ENCODE results near the gene NDC1. TPM values are rescaled to one million over a fixed set of nuclear protein-coding genes. Genes with fewer than 3 reads are reported as not detected.

The NDC1 gene
- total RNA-seq, 4 donors from 2014 or later = 6.8 to 13.3 (median 11.1) TPM

GRCh38 chr1:53755874-53756273 lies 82.2 kb downstream of the NDC1 start:
- no peak for DNase-seq (ENCODE audit: low spot score in 2 of 2)
- intact Hi-C loops (cut with DNase I; ENCODE audit: low total_unique reads) = loop anchor here (2.0 kb wide), 1 partner anchor 271 kb away; no protein-coding TSS in a partner anchor
- H3K4me3 ChIP-seq (ENCODE audit: low read depth, poor library complexity, severe bottlenecking) = no peak overlapping the region
- WGBS, 2 donors = 80 to 91% methylated on average over 5 of the region's 5 CpGs
- no peak for TF ChIP-seq POLR2A (IDR thresholded peaks at IDR 0.05)
- TF ChIP-seq, protein P1, sequence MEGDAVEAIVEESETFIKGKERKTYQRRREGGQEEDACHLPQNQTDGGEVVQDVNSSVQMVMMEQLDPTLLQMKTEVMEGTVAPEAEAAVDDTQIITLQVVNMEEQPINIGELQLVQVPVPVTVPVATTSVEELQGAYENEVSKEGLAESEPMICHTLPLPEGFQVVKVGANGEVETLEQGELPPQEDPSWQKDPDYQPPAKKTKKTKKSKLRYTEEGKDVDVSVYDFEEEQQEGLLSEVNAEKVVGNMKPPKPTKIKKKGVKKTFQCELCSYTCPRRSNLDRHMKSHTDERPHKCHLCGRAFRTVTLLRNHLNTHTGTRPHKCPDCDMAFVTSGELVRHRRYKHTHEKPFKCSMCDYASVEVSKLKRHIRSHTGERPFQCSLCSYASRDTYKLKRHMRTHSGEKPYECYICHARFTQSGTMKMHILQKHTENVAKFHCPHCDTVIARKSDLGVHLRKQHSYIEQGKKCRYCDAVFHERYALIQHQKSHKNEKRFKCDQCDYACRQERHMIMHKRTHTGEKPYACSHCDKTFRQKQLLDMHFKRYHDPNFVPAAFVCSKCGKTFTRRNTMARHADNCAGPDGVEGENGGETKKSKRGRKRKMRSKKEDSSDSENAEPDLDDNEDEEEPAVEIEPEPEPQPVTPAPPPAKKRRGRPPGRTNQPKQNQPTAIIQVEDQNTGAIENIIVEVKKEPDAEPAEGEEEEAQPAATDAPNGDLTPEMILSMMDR (IDR thresholded peaks at IDR 0.05) = no peak

GRCh38 chr1:53754484-53755312 lies 83.4 kb downstream of the NDC1 start:
- intact Hi-C loops (cut with DNase I; ENCODE audit: low total_unique reads) = loop anchor here (2.0 kb wide), 1 partner anchor 270 kb away; no protein-coding TSS in a partner anchor
- H3K4me3 ChIP-seq (ENCODE audit: low read depth, poor library complexity, severe bottlenecking) = no peak overlapping the region
- peak in 1 of 2 donors; percentile 55 for DNase-seq (ENCODE audit: low spot score in 2 of 2)
- TF ChIP-seq, protein P1 (IDR thresholded peaks at IDR 0.05) = no peak
- no peak for TF ChIP-seq POLR2A (IDR thresholded peaks at IDR 0.05)
- 43 to 48% methylated on average over 6 of the region's 6 CpGs for WGBS, 2 donors

DNA sequence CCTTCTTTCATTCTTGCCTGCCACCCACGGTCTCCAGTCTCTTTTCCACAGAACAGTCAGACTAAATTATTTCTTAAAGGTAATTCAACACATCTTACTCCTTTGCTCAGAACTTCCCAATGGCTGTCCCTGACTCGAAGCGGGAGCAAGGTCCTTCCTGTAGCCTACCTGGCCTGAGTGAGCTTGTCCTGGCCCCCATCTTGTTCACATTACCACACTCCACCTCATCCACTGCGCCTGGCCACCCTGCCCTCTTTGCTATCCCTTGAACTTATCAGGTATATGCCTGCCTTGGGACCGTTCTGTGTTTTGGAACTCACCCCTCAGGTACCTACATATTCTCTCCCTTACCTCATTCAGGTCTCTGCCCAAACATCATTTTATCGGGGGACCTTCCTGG lies 85.8 kb downstream of the NDC1 start:
- intact Hi-C loops (cut with DNase I; ENCODE audit: low total_unique reads) = no loop called here
- 92 to 97% methylated on average over 6 of the region's 6 CpGs for WGBS, 2 donors
- no peak for DNase-seq (ENCODE audit: low spot score in 2 of 2)
- TF ChIP-seq, protein P1 (IDR thresholded peaks at IDR 0.05) = no peak
- no peak for TF ChIP-seq POLR2A (IDR thresholded peaks at IDR 0.05)
- H3K4me3 ChIP-seq (ENCODE audit: low read depth, poor library complexity, severe bottlenecking) = no peak overlapping the region

- no peak overlapping the region for H3K4me3 ChIP-seq (ENCODE audit: low read depth, poor library complexity, severe bottlenecking)
- 90 to 94% methylated on average over 8 of the region's 8 CpGs for WGBS, 2 donors
- intact Hi-C loops (cut with DNase I; ENCODE audit: low total_unique reads) = no loop called here
- TF ChIP-seq, protein P1 (IDR thresholded peaks at IDR 0.05) = no peak
- TF ChIP-seq POLR2A (IDR thresholded peaks at IDR 0.05) = no peak
- no peak for DNase-seq (ENCODE audit: low spot score in 2 of 2)
Measured at GRCh38 chr1:53747841-53748240, 90.3 kb downstream of the NDC1 start.

- TF ChIP-seq POLR2A (IDR thresholded peaks at IDR 0.05) = no peak
- intact Hi-C loops (cut with DNase I; ENCODE audit: low total_unique reads) = no loop called here
- H3K4me3 ChIP-seq (ENCODE audit: low read depth, poor library complexity, severe bottlenecking) = no peak overlapping the region
- DNase-seq (ENCODE audit: low spot score in 2 of 2) = no peak
- WGBS, 2 donors = 71 to 79% methylated on average over 8 of the region's 8 CpGs
Measured at GRCh38 chr1:53740621-53741105, 97.4 kb downstream of the NDC1 start.

DNA sequence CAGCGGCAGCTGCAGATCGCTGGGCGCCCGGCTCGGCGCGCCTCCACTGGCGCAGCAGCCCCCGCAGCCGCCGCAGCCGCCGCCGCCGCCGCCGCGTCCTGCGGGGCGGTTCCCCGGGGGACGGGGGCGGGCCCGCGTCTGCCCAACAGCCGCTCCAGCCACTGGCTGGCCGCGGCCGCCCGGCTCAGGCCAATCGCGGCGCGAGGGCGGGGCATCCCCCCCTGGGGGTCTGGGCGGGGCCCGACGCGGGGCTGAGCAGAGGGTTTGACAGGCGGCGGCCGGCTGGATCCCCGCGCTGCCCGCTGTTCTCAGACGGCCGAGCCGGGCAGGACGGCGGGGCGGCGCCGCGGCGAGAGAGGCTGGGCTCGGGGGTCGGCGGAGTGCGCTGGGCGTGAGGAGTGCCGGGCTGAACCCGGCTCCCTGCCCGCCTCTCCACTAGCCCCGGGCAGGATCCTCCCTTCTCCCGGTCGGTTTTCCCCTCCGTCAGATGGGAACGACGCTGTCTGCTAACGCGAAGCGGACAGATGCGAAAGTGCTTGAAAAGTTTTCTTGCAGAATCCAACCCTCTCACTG lies 98.9 kb downstream of the NDC1 start, which contains the start of gene GLIS1:
GLIS1 (minus strand) TSS at position 56 of the 573 bp plus-strand sequence. CDS start 1,100 bp downstream, outside the sequence.
- 0 to 1% methylated on average over 14 to 27 of the region's 73 CpGs for WGBS, 2 donors

More for the DNA sequence above, 98.9 kb downstream of the NDC1 start, which contains the start of gene GLIS1:
- DNase-seq (ENCODE audit: low spot score in 2 of 2) = peak; percentile 40 to 92
- TF ChIP-seq, protein P1 (IDR thresholded peaks at IDR 0.05) = no peak
- TF ChIP-seq POLR2A (IDR thresholded peaks at IDR 0.05) = no peak
- intact Hi-C loops (cut with DNase I; ENCODE audit: low total_unique reads) = no loop called here
- peak within 1 kb of the TSS; percentile 31 for H3K4me3 ChIP-seq (ENCODE audit: low read depth, poor library complexity, severe bottlenecking)
